SK-N-MC (cell line): ENCODE results near the gene HPCAL1.
"Not testable (repeated sequence)": the region's sequence is repeated elsewhere in the genome, so short reads cannot be mapped to it uniquely, and the experiment has no call there.

Experiments
- EZH2 ChIP-seq: fragments of 200-600 bp; sonication (generic); IDR thresholded peaks from one replicate; pipeline ENCODE4 v1.6.1; 2017; ENCODE audit warnings: antibody characterized with exemption
- POLR2AphosphoS5 ChIP-seq: IDR thresholded peaks from 2 replicates; pipeline ENCODE4 v1.6.1; 2012; ENCODE audit warnings: mild to moderate bottlenecking, low read depth, low read length, borderline replicate concordance

DNA sequence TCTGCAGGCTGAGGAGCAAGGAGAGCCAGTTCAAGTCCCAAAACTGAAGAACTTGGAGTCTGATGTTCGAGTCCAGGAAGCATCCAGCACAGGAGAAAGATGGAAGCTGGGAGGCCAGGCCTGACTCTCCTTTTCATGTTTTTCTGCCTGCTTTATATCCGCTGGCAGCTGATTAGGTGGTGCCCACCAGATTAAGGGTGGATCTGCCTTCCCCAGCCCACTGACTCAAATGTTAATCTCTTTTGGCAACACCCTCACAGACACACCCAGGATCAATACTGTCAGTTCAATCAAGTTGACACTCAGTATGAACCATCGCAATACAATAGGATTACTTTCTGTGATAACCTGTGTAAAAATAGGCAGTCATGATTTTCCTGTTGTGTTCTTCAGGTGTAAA, 154.5 kb downstream of the HPCAL1 start:
- not testable (repeated sequence) for TF ChIP-seq EZH2, POLR2AphosphoS5
